Body of pancreas (tissue), 4 donors: ENCODE data around the gene OST4.
"Not testable (repeated sequence)": the region's sequence is repeated elsewhere in the genome, so short reads cannot be mapped to it uniquely, and the experiment has no call there.

Source experiments
- CTCF ChIP-seq, 7 experiments: fragments of 450-650 bp in 4 of 7; fragments of 200-600 bp in 3 of 7; sonication (generic) in 3 of 7; IDR thresholded peaks; one replicate each; pipeline ENCODE4 v1.5.1; 2016 to 2019; ENCODE audit warnings: antibody characterized with exemption in 7 of 7
- POLR2A ChIP-seq, 3 donors: fragments of 450-650 bp; IDR thresholded peaks; one replicate each; pipeline ENCODE4 v1.6.1; 2016; ENCODE audit warnings: antibody characterized with exemption in 3 of 3, mild to moderate bottlenecking in 2 of 3

- TF ChIP-seq CTCF, POLR2A (IDR thresholded peaks at IDR 0.05): not testable (repeated sequence)
Measured at GRCh38 chr2:27075566-27075871, 4.1 kb upstream of the OST4 start.
